K562 (cell line): ENCODE results near the gene NEU3. TPM values are rescaled to one million over a fixed set of nuclear protein-coding genes. Genes with fewer than 3 reads are reported as not detected.

ENCODE experiments used
- ATF7 ChIP-seq: fragments of 450-650 bp; IDR thresholded peaks from 2 replicates; pipeline ENCODE4 v1.7.1; 2014; ENCODE audit warnings: mild to moderate bottlenecking, moderate library complexity
- BACH1 ChIP-seq: fragments of 200-800 bp; sonication (Bioruptor generic); IDR thresholded peaks from 2 replicates; pipeline ENCODE4 v1.6.1; 2016; ENCODE audit warnings: missing genetic modification characterization, missing compliant biosample characterization
- CAMTA2 ChIP-seq: fragments of 250-450 bp; sonication (Bioruptor Pico); conservative IDR thresholded peaks from 2 replicates; pipeline ENCODE4 v1.5.1; 2022
- CHCHD3 ChIP-seq: fragments of 250-450 bp; sonication (Bioruptor Pico); IDR thresholded peaks from 2 replicates; pipeline ENCODE4 v2.1.2; 2022; ENCODE audit warnings: mild to moderate bottlenecking
- COPS2 ChIP-seq: fragments of 450-650 bp; conservative IDR thresholded peaks from 2 replicates; pipeline ENCODE4 v1.6.1; 2016; ENCODE audit warnings: mild to moderate bottlenecking, moderate library complexity
- DLX4 ChIP-seq: fragments of 250-450 bp; sonication (Bioruptor Pico); IDR thresholded peaks from 2 replicates; pipeline ENCODE4 v1.6.1; 2021; ENCODE audit warnings: mild to moderate bottlenecking
- ELK1 ChIP-seq: sonication (generic); formaldehyde crosslinking; IDR thresholded peaks from 2 replicates; pipeline ENCODE4 v1.8.1; 2022; ENCODE audit warnings: missing genetic modification reagents
- ETS2 ChIP-seq: IDR thresholded peaks from 2 replicates; pipeline ENCODE4 v1.6.1; 2016; ENCODE audit warnings: borderline replicate concordance, missing genetic modification characterization, mild to moderate bottlenecking, moderate library complexity, missing compliant biosample characterization; ENCODE audit not compliant: poor library complexity, severe bottlenecking
- EZH2 ChIP-seq: IDR thresholded peaks from 2 replicates; pipeline ENCODE4 v1.6.1; 2012; ENCODE audit warnings: low read depth, mild to moderate bottlenecking, inconsistent platforms, low read length, borderline replicate concordance
- FOXJ2 ChIP-seq: fragments of 200-800 bp; sonication (Bioruptor generic); IDR thresholded peaks from 2 replicates; pipeline ENCODE4 v1.6.1; 2016; ENCODE audit warnings: missing genetic modification characterization, missing compliant biosample characterization
- GTF2E2 ChIP-seq: fragments of 200-800 bp; sonication (Bioruptor generic); IDR thresholded peaks from 2 replicates; pipeline ENCODE4 v1.6.1; 2016; ENCODE audit warnings: missing genetic modification characterization, missing compliant biosample characterization
- HCFC1 ChIP-seq: IDR thresholded peaks from 2 replicates; pipeline ENCODE4 v1.6.1; 2012; ENCODE audit warnings: low read depth, low read length, improper control_type of control experiment
- HDAC6 ChIP-seq: IDR thresholded peaks from 2 replicates; pipeline ENCODE4 v1.6.1; 2012; ENCODE audit warnings: low read depth, mild to moderate bottlenecking, control low read depth, inconsistent platforms, low read length, moderate library complexity
- HIVEP1 ChIP-seq: fragments of 250-450 bp; sonication (Bioruptor Pico); IDR thresholded peaks from 2 replicates; pipeline ENCODE4 v1.4.0; 2020; ENCODE audit warnings: mild to moderate bottlenecking
- HNRNPLL ChIP-seq: fragments of 200-400 bp; formaldehyde crosslinking; IDR thresholded peaks from 2 replicates; pipeline ENCODE4 v1.6.1; 2017; ENCODE audit warnings: low read length, low read depth, mild to moderate bottlenecking; ENCODE audit not compliant: poor library complexity, severe bottlenecking
- KAT7 ChIP-seq: sonication (generic); formaldehyde crosslinking; IDR thresholded peaks from 2 replicates; pipeline ENCODE4 v1.8.0; 2022; ENCODE audit warnings: missing genetic modification reagents, mild to moderate bottlenecking, borderline replicate concordance
- KDM1A ChIP-seq, 2 experiments: fragments of 450-650 bp; IDR thresholded peaks; 2 replicates each; pipeline ENCODE4 v1.6.1; 2016; ENCODE audit warnings: mild to moderate bottlenecking in 2 of 2
- KDM2B ChIP-seq: fragments of 250-450 bp; sonication (Bioruptor Pico); IDR thresholded peaks from 2 replicates; pipeline ENCODE4 v1.8.0; 2021; ENCODE audit warnings: mild to moderate bottlenecking, moderate library complexity
- PRMT5 ChIP-seq: sonication (generic); formaldehyde crosslinking; IDR thresholded peaks from 2 replicates; pipeline ENCODE4 v1.5.0; 2020; ENCODE audit warnings: missing genetic modification reagents
- PTRF ChIP-seq: fragments of 450-650 bp; IDR thresholded peaks from 2 replicates; pipeline ENCODE4 v1.6.1; 2016; ENCODE audit warnings: mild to moderate bottlenecking, missing genetic modification characterization, missing compliant biosample characterization
- SETDB1 ChIP-seq: IDR thresholded peaks from one replicate; pipeline ENCODE4 v1.6.1; 2012; ENCODE audit warnings: low read length, control low read depth, inconsistent platforms
- SP2 ChIP-seq: IDR thresholded peaks from 2 replicates; pipeline ENCODE4 v1.6.1; 2011; ENCODE audit warnings: mild to moderate bottlenecking, low read depth, low read length, moderate library complexity; ENCODE audit not compliant: poor library complexity, severe bottlenecking; ENCODE audit errors: extremely low read depth
- THAP7 ChIP-seq: fragments of 250-450 bp; sonication (Bioruptor Pico); IDR thresholded peaks from 2 replicates; pipeline ENCODE4 v1.5.0; 2021
- TRIM28 ChIP-seq: fragments of 450-650 bp; IDR thresholded peaks from 2 replicates; pipeline ENCODE4 v1.6.1; 2017
- WHSC1 ChIP-seq: IDR thresholded peaks from one replicate; pipeline ENCODE4 v1.6.1; 2012; ENCODE audit warnings: low read length, control low read depth, inconsistent platforms
- ZFP36 ChIP-seq: fragments of 150-350 bp; IDR thresholded peaks from 2 replicates; pipeline ENCODE4 v1.6.1; 2018; ENCODE audit warnings: low read length, low read depth; ENCODE audit not compliant: partially characterized antibody
- ZNF184 ChIP-seq: sonication (generic); formaldehyde crosslinking; IDR thresholded peaks from 2 replicates; pipeline ENCODE4 v1.5.0; 2020; ENCODE audit warnings: missing genetic modification reagents
- ZNF217 ChIP-seq: sonication (generic); formaldehyde crosslinking; IDR thresholded peaks from 2 replicates; pipeline ENCODE4 v1.8.0; 2022; ENCODE audit warnings: mild to moderate bottlenecking, missing genetic modification reagents
- ZNF584 ChIP-seq: fragments of 200-800 bp; sonication (Bioruptor generic); IDR thresholded peaks from 2 replicates; pipeline ENCODE4 v1.6.1; 2016; ENCODE audit warnings: low read depth, mild to moderate bottlenecking, missing genetic modification characterization, missing compliant biosample characterization
- polyA plus RNA-seq, 8 experiments: library from polyadenylated mRNA; depleted of rRNA in 4 of 8; stranded (reverse) in 5 of 8; unstranded in 3 of 8; fragments of >200 nt; fragmentation: Nextera tagmentation in 2 of 8; fragmentation: Illumina TruSeq in 1 of 8; extraction: Ambion mirVana in 2 of 8; extraction: Trizol in 1 of 8; gene quantifications; 2 replicates each; pipeline versions ENCODE4 v1.2.1 to v1.2.3, GENCODE V29; 2011 to 2014; ENCODE audit warnings: inconsistent platforms in 1 of 8, missing spikeins in 1 of 8
- total RNA-seq, 7 experiments: library from RNA; depleted of rRNA in 6 of 7; stranded (reverse); fragments of >200 nt in 6 of 7; fragmentation: Illumina TruSeq in 2 of 7; extraction: Trizol in 2 of 7; gene quantifications; 2 replicates each; pipeline versions ENCODE4 v1.2.1 to v1.2.3, GENCODE V29; 2011 to 2021; ENCODE audit warnings: low replicate concordance in 1 of 7
- TF ChIP-seq, protein P1 (sequence below): sonication (generic); formaldehyde crosslinking; IDR thresholded peaks from 2 replicates; pipeline ENCODE4 v1.8.0; 2022; ENCODE audit warnings: mild to moderate bottlenecking, missing genetic modification reagents

The NEU3 gene
- total and polyA plus RNA-seq, 9 of the 15 experiments (the other 6 are each of a cell fraction or from before 2014, with no cell fraction given): 6.2 to 41.3 (median 31.1) TPM

- TF ChIP-seq, protein P1, sequence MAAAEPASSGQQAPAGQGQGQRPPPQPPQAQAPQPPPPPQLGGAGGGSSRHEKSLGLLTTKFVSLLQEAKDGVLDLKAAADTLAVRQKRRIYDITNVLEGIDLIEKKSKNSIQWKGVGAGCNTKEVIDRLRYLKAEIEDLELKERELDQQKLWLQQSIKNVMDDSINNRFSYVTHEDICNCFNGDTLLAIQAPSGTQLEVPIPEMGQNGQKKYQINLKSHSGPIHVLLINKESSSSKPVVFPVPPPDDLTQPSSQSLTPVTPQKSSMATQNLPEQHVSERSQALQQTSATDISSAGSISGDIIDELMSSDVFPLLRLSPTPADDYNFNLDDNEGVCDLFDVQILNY (CRISPR knock-in tag): no peak
- TF ChIP-seq BACH1 (tag): peak; percentile 69; the same call in 1 of the 2 replicates
- peak; percentile 6; the same call in 1 of the 2 replicates for TF ChIP-seq HIVEP1 (CRISPR knock-in tag)
- TF ChIP-seq KDM1A (IDR thresholded peaks at IDR 0.05): peak; percentile 79 to 88
- no peak for TF ChIP-seq CHCHD3 (CRISPR knock-in tag)
- TF ChIP-seq WHSC1: no peak
- no peak for TF ChIP-seq SP2
- TF ChIP-seq GTF2E2 (tag): 0 out of 2 replicates have a peak, but pooled peaks have one; percentile 38
- peak; percentile 15 for TF ChIP-seq ZFP36
- no peak for TF ChIP-seq HCFC1
- TF ChIP-seq ELK1: no peak
- no peak for TF ChIP-seq HNRNPLL
- TF ChIP-seq HDAC6: no peak
- TF ChIP-seq KAT7 (CRISPR knock-in tag): no peak
- TF ChIP-seq DLX4 (CRISPR knock-in tag): no peak
- TF ChIP-seq EZH2: no peak; the same call in 1 of the 2 replicates
- TF ChIP-seq SETDB1: no peak
- TF ChIP-seq ETS2 (tag): no peak
- TF ChIP-seq ZNF217 (CRISPR knock-in tag): no peak
- TF ChIP-seq PTRF (tag): no peak
- TF ChIP-seq ZNF184 (CRISPR knock-in tag): no peak
- no peak for TF ChIP-seq COPS2
- no peak for TF ChIP-seq TRIM28
- no peak for TF ChIP-seq CAMTA2 (CRISPR knock-in tag)
- TF ChIP-seq KDM2B: no peak
- TF ChIP-seq PRMT5 (CRISPR knock-in tag): no peak
- peak; percentile 96 for TF ChIP-seq ZNF584
- no peak for TF ChIP-seq THAP7 (CRISPR knock-in tag)
- TF ChIP-seq ATF7: peak; percentile 89
- TF ChIP-seq FOXJ2 (tag): peak; percentile 80; the same call in 1 of the 2 replicates
Observed at GRCh38 chr11:75031224-75031753, 42.6 kb downstream of the NEU3 start (continued).
